HepG2 (cell line): Measurements from ENCODE around the gene PIWIL4. TPM values are rescaled to one million over a fixed set of nuclear protein-coding genes. Genes with fewer than 3 reads are reported as not detected.

Source experiments
- ATAC-seq: fragments of 200-7000 bp; cut with Tn5 transposase; 3 replicates; pipeline ENCODE4 v1.9.1; 2020; ENCODE audit warnings: mild to moderate bottlenecking, moderate library complexity
- BruUV-seq: library from RNA; stranded (reverse); fragments of 400-500 nt; replicated peaks from 2 replicates; lab custom pipeline; 2021; lab: Mats Ljungman, UMichigan
- CTCF ChIA-PET: fragments of 300-600 bp; formaldehyde crosslinking; extraction: SDS; loops from one replicate; lab custom pipeline; 2021; ENCODE audit warnings: low total read pairs, inconsistent platforms, low intra/inter-chr PET ratio; lab: Yijun Ruan, JAX
- POLR2A ChIA-PET: fragments of 350-600 bp; sonication (Branson Sonifier 250); formaldehyde crosslinking; loops from one replicate; lab custom pipeline; 2020; ENCODE audit warnings: antibody characterized with exemption, inconsistent platforms; lab: Yijun Ruan, JAX
- DNase-seq: peaks from one replicate; pipeline ENCODE4 v3.0.0-alpha.2; 2015; ENCODE audit warnings: low spot score
- FAIRE-seq: peaks from 3 replicates; lab custom pipeline; 2011; peaks lifted over from hg19 to GRCh38; lab: Jason Lieb, UNC
- H2AFZ ChIP-seq: one replicate; pipeline ENCODE4 v1.6.1; 2011; ENCODE audit warnings: low read length, inconsistent platforms
- H3K27ac ChIP-seq: fragments of 300-600 bp; 3 replicates; pipeline ENCODE4 v1.8.0; 2011; ENCODE audit warnings: mixed run types, mild to moderate bottlenecking, mixed read lengths, low read length, inconsistent platforms; ENCODE audit not compliant: insufficient read depth; ENCODE audit errors: extremely low read length
- H3K27me3 ChIP-seq, 2 experiments: fragments of 200-600 bp in 1 of 2; 2 replicates in 1 of 2; 3 replicates in 1 of 2; pipeline versions ENCODE4 v1.6.0 to v1.8.0; 2011; ENCODE audit warnings: low read length in 2 of 2, mild to moderate bottlenecking in 2 of 2, moderate library complexity in 2 of 2, inconsistent platforms in 1 of 2; ENCODE audit not compliant: insufficient read depth in 2 of 2, control insufficient read depth in 1 of 2
- H3K36me3 ChIP-seq, 2 experiments: fragments of 200-600 bp in 1 of 2; replicated peaks in 1 of 2; 2 replicates in 1 of 2; 3 replicates in 1 of 2; pipeline versions ENCODE4 v1.5.1 to v1.8.0; 2011; ENCODE audit warnings: low read length in 2 of 2, inconsistent platforms in 1 of 2; ENCODE audit not compliant: insufficient read depth in 2 of 2, control insufficient read depth in 1 of 2
- H3K4me1 ChIP-seq: 2 replicates; pipeline ENCODE4 v1.5.1; 2012; ENCODE audit warnings: low read length, inconsistent platforms; ENCODE audit not compliant: insufficient read depth
- H3K4me2 ChIP-seq: 2 replicates; pipeline ENCODE4 v1.6.0; 2011; ENCODE audit warnings: low read depth, low read length, inconsistent platforms
- H3K4me3 ChIP-seq, 3 experiments: fragments of 200-600 bp in 1 of 3; sonication (generic), shearing (Covaris generic) in 1 of 3; replicated peaks in 1 of 3; 2 replicates each; pipeline ENCODE4 v1.5.1; 2011 to 2016; ENCODE audit warnings: low read length in 3 of 3, inconsistent platforms in 2 of 3, low read depth in 2 of 3, mild to moderate bottlenecking in 2 of 3, control low read depth in 1 of 3, mixed read lengths in 1 of 3; ENCODE audit not compliant: insufficient read depth in 1 of 3
- H3K79me2 ChIP-seq: one replicate; pipeline ENCODE4 v1.6.1; 2011; ENCODE audit warnings: low read length, inconsistent platforms; ENCODE audit not compliant: insufficient read depth
- H3K9ac ChIP-seq: 2 replicates; pipeline ENCODE4 v1.6.0; 2011; ENCODE audit warnings: mild to moderate bottlenecking, low read depth, low read length, inconsistent platforms; ENCODE audit not compliant: insufficient read depth
- H3K9me3 ChIP-seq: 2 replicates; pipeline ENCODE4 v1.5.1; 2012; ENCODE audit warnings: mild to moderate bottlenecking, low read length
- H4K20me1 ChIP-seq: 2 replicates; pipeline ENCODE4 v1.6.0; 2011; ENCODE audit warnings: inconsistent platforms, mild to moderate bottlenecking, low read length, moderate library complexity; ENCODE audit not compliant: insufficient read depth
- HCFC1 ChIP-seq: fragments of 150-350 bp; IDR thresholded peaks from 2 replicates; pipeline ENCODE4 v1.6.1; 2014; ENCODE audit warnings: low read depth, low read length
- HDAC6 ChIP-seq: fragments of 200-600 bp; sonication (generic); IDR thresholded peaks from 2 replicates; pipeline ENCODE4 v1.7.0; 2017; ENCODE audit warnings: mild to moderate bottlenecking, antibody characterized with exemption, low read length, low read depth
- MIXL1 ChIP-seq: IDR thresholded peaks from 2 replicates; pipeline ENCODE4 v1.6.1; 2016
- RARA ChIP-seq: IDR thresholded peaks from 2 replicates; pipeline ENCODE4 v1.6.1; 2016; ENCODE audit warnings: missing genetic modification reagents, missing compliant biosample characterization
- RARG ChIP-seq: sonication (generic); formaldehyde crosslinking; IDR thresholded peaks from 2 replicates; pipeline ENCODE4 v1.4.0; 2020; ENCODE audit warnings: low read depth, mild to moderate bottlenecking, missing genetic modification reagents
- RFX3 ChIP-seq: IDR thresholded peaks from 2 replicates; pipeline ENCODE4 v1.6.1; 2016; ENCODE audit warnings: missing biosample characterization, missing genetic modification reagents
- THAP11 ChIP-seq: IDR thresholded peaks from 2 replicates; pipeline ENCODE4 v1.6.1; 2016; ENCODE audit warnings: missing biosample characterization, missing genetic modification reagents
- ZBTB33 ChIP-seq: sonication (generic); formaldehyde crosslinking; IDR thresholded peaks from 2 replicates; pipeline ENCODE4 v1.4.0; 2020; ENCODE audit warnings: missing genetic modification reagents
- ZC3H4 ChIP-seq: sonication (generic); formaldehyde crosslinking; IDR thresholded peaks from 2 replicates; pipeline ENCODE4 v1.4.0; 2020; ENCODE audit warnings: missing genetic modification reagents, borderline replicate concordance
- ZFP36L2 ChIP-seq: sonication (generic); formaldehyde crosslinking; IDR thresholded peaks from 2 replicates; pipeline ENCODE4 v1.4.0; 2020; ENCODE audit warnings: missing genetic modification reagents
- ZNF609 ChIP-seq: sonication (generic); formaldehyde crosslinking; IDR thresholded peaks from 2 replicates; pipeline ENCODE4 v1.4.0; 2020; ENCODE audit warnings: mild to moderate bottlenecking, missing genetic modification reagents, borderline replicate concordance
- WGBS: methylation state at CpG from one replicate; pipeline ENCODE4 v1.1.6; 2017; ENCODE audit warnings: low lambda C conversion rate; 5-methylcytosine and 5-hydroxymethylcytosine counted together
- in situ Hi-C: cut with HindIII; loops from 2 replicates; pipeline ENCODE4 v1.10.0; 2017; ENCODE audit warnings: low pct_unique_long_range_greater_than_20kb; ENCODE audit not compliant: extremely low pct_ligation_motif_present
- intact Hi-C: fragments of 100-400 bp; cut with micrococcal nuclease; formaldehyde crosslinking; loops from one replicate; pipeline ENCODE4 v1.10.0; 2022; ENCODE audit not compliant: unreplicated experiment
- polyA plus RNA-seq, 8 experiments: library from polyadenylated mRNA; depleted of rRNA in 3 of 8; stranded (reverse) in 7 of 8; unstranded in 1 of 8; fragments of >200 nt; fragmentation: Illumina TruSeq in 4 of 8; extraction: Trizol in 4 of 8; gene quantifications; 2 replicates each; pipeline versions ENCODE4 v1.2.1 to v1.2.3, GENCODE V29; 2011 to 2016; ENCODE audit warnings: low read depth in 4 of 8, missing spikeins in 1 of 8, mixed read lengths in 1 of 8; ENCODE audit not compliant: insufficient read depth in 1 of 8
- total RNA-seq, 5 experiments: library from RNA; depleted of rRNA; stranded (reverse); fragments of >200 nt; fragmentation: Illumina TruSeq; extraction: Trizol; gene quantifications; 2 replicates each; pipeline ENCODE4 v1.2.3, GENCODE V29; 2016; ENCODE audit warnings: low read depth in 1 of 5

PIWIL4 gene
- total and polyA plus RNA-seq, 2 of the 13 experiments (the other 11 are each of a cell fraction or from before 2014, with no cell fraction given), result 0.08 TPM; not detected in 1

- intact Hi-C loops, result no loop called here
Observed at GRCh38 chr11:94559361-94559760, 7.8 kb upstream of the PIWIL4 start.

More at GRCh38 chr11:94559361-94559760, 7.8 kb upstream of the PIWIL4 start:
- ATAC-seq, result no peak
- H3K4me3 ChIP-seq, result no peak overlapping the region
- ChIA-PET POLR2A (no interaction called here), CTCF (no interaction called here)
- no peaks in the 10 kb centered on the region for H3K9me3 ChIP-seq
- no peak overlapping the region for H3K27ac ChIP-seq
- in situ Hi-C loops, result no loop called here
- 1% methylated on average over 2 of the region's 2 CpGs for whole genome bisulfite sequencing
- H3K79me2 ChIP-seq, result no peaks in the 10 kb centered on the region
- TF ChIP-seq RARA (CRISPR knock-in tag) (no peak), MIXL1 (CRISPR knock-in tag) (no peak), ZNF609 (CRISPR knock-in tag) (no peak), ZBTB33 (CRISPR knock-in tag) (no peak), ZC3H4 (CRISPR knock-in tag) (no peak), RARG (CRISPR knock-in tag) (no peak), THAP11 (CRISPR knock-in tag) (no peak), RFX3 (CRISPR knock-in tag) (no peak), ZFP36L2 (CRISPR knock-in tag) (no peak), HDAC6 (no peak), HCFC1 (no peak)
- H4K20me1 ChIP-seq, result no peaks in the 10 kb centered on the region
- H3K27me3 ChIP-seq, result no peaks in the 10 kb centered on the region
- FAIRE-seq, result no peak
- no peak overlapping the region for H3K9ac ChIP-seq
- no peak for DNase-seq
- H3K4me2 ChIP-seq, result no peak overlapping the region
- H2AFZ ChIP-seq, result no peak overlapping the region
- no peaks in the 10 kb centered on the region for H3K4me1 ChIP-seq
- no TSS peak for BruUV-seq
- H3K36me3 ChIP-seq, result no peaks in the 10 kb centered on the region
